GM21515 (cell line): Measurements from ENCODE around the gene ACSL1.

Experiments used
- ATAC-seq: cut with Tn5 transposase; IDR thresholded peaks from one replicate; pipeline ENCODE4 v1.9.1; 2021; ENCODE audit not compliant: unreplicated experiment

The ACSL1 gene

GRCh38 chr4:184825896-184826690 lies at the start of gene ACSL1:
Gene ACSL1 (minus strand): TSS chr4:184825968. CDS start chr4:184803514, 22,454 bp downstream.
- peak; percentile 65 for ATAC-seq

GRCh38 chr4:184873054-184873453 lies 47.3 kb upstream of the ACSL1 start:
- ATAC-seq = no peak

- no peak for ATAC-seq
Observed at GRCh38 chr4:184870718-184871117, 45.0 kb upstream of the ACSL1 start.

- ATAC-seq = no peak
Observed at GRCh38 chr4:184868623-184869022, 42.9 kb upstream of the ACSL1 start.

- ATAC-seq = no peak
Observed at GRCh38 chr4:184863916-184864315, 38.1 kb upstream of the ACSL1 start.

GRCh38 chr4:184861047-184861446 lies 35.3 kb upstream of the ACSL1 start:
- no peak for ATAC-seq

GRCh38 chr4:184860018-184860779 lies 34.4 kb upstream of the ACSL1 start:
- peak; percentile 54 for ATAC-seq

- ATAC-seq = no peak
Observed at GRCh38 chr4:184857441-184858121, 31.8 kb upstream of the ACSL1 start.

GRCh38 chr4:184856277-184856609 lies 30.5 kb upstream of the ACSL1 start:
- no peak for ATAC-seq

- ATAC-seq = no peak
Observed at GRCh38 chr4:184854673-184855072, 28.9 kb upstream of the ACSL1 start.

GRCh38 chr4:184853436-184853835 lies 27.7 kb upstream of the ACSL1 start:
- ATAC-seq = no peak

- ATAC-seq = no peak
Observed at GRCh38 chr4:184851886-184852285, 26.1 kb upstream of the ACSL1 start.

GRCh38 chr4:184851200-184851541 lies 25.4 kb upstream of the ACSL1 start:
- peak; percentile 76 for ATAC-seq

- ATAC-seq = peak; percentile 43
Observed at GRCh38 chr4:184850431-184851199, 24.8 kb upstream of the ACSL1 start.

- no peak for ATAC-seq
Observed at GRCh38 chr4:184850018-184850417, 24.2 kb upstream of the ACSL1 start.

- peak; percentile 26 for ATAC-seq
Observed at GRCh38 chr4:184849185-184849584, 23.4 kb upstream of the ACSL1 start.

GRCh38 chr4:184848510-184848909 lies 22.7 kb upstream of the ACSL1 start:
- no peak for ATAC-seq

GRCh38 chr4:184846531-184846930 lies 20.8 kb upstream of the ACSL1 start:
- no peak for ATAC-seq

GRCh38 chr4:184845367-184846021 lies 19.7 kb upstream of the ACSL1 start:
- no peak for ATAC-seq

GRCh38 chr4:184844742-184845141 lies 19.0 kb upstream of the ACSL1 start:
- ATAC-seq = no peak
